Liver (tissue), 3 donors: ENCODE results near the gene IQGAP2.

Experiments used
- EGR1 ChIP-seq, 2 donors: IDR thresholded peaks; 2 replicates each; pipeline ENCODE4 v1.6.1; 2016 to 2018; ENCODE audit warnings: antibody characterized with exemption in 2 of 2, low read depth in 2 of 2
- FOXA1 ChIP-seq: IDR thresholded peaks from 2 replicates; pipeline ENCODE4 v1.6.1; 2016; ENCODE audit warnings: antibody characterized with exemption
- GABPA ChIP-seq, 2 donors: IDR thresholded peaks in 1 of 2; conservative IDR thresholded peaks in 1 of 2; 2 replicates each; pipeline ENCODE4 v1.6.1; 2016; ENCODE audit warnings: antibody characterized with exemption in 2 of 2, mild to moderate bottlenecking in 1 of 2, moderate library complexity in 1 of 2
- JUND ChIP-seq, 2 donors: IDR thresholded peaks; 2 replicates each; pipeline ENCODE4 v1.6.1; 2016; ENCODE audit warnings: antibody characterized with exemption in 2 of 2
- RAD21 ChIP-seq, 2 donors: IDR thresholded peaks; 2 replicates each; pipeline ENCODE4 v1.6.1; 2016; ENCODE audit warnings: antibody characterized with exemption in 2 of 2, mild to moderate bottlenecking in 2 of 2
- REST ChIP-seq: IDR thresholded peaks from 2 replicates; pipeline ENCODE4 v1.6.1; 2016; ENCODE audit warnings: antibody characterized with exemption, mild to moderate bottlenecking
- SP1 ChIP-seq: IDR thresholded peaks from 2 replicates; pipeline ENCODE4 v1.6.1; 2018; ENCODE audit warnings: antibody characterized with exemption, mild to moderate bottlenecking
- TAF1 ChIP-seq: conservative IDR thresholded peaks from 2 replicates; pipeline ENCODE4 v1.6.1; 2016; ENCODE audit warnings: antibody characterized with exemption, mild to moderate bottlenecking
- YY1 ChIP-seq: IDR thresholded peaks from 2 replicates; pipeline ENCODE4 v1.6.1; 2016; ENCODE audit warnings: antibody characterized with exemption, mild to moderate bottlenecking
- TF ChIP-seq, protein P1 (sequence below): fragments of 150-350 bp; IDR thresholded peaks from 2 replicates; pipeline ENCODE4 v1.5.1; 2017; ENCODE audit warnings: improper control_type of control experiment, low read depth, low read length; ENCODE audit not compliant: missing input control
- donor health status: healthy.
- donor health status: healthy.

DNA sequence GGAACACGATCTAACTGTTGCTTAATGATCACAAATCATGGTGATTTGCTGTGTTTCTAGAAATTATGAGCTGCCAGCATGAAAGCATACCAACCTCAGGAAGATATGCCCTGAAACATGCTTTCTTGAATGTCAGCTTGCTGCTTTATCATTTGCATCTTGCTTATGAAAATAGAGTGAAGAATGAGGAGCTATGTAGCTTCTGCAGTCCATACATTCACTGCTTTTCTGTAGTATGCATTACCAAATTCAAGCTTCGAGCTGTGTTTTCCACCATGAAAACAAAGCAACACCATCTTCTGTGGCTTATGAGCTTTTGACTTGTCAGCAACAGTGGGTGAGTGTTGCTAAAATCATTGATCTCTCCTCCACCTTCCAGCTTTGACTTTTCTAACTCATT lies 203.6 kb downstream of the IQGAP2 start:
- TF ChIP-seq, protein P1, sequence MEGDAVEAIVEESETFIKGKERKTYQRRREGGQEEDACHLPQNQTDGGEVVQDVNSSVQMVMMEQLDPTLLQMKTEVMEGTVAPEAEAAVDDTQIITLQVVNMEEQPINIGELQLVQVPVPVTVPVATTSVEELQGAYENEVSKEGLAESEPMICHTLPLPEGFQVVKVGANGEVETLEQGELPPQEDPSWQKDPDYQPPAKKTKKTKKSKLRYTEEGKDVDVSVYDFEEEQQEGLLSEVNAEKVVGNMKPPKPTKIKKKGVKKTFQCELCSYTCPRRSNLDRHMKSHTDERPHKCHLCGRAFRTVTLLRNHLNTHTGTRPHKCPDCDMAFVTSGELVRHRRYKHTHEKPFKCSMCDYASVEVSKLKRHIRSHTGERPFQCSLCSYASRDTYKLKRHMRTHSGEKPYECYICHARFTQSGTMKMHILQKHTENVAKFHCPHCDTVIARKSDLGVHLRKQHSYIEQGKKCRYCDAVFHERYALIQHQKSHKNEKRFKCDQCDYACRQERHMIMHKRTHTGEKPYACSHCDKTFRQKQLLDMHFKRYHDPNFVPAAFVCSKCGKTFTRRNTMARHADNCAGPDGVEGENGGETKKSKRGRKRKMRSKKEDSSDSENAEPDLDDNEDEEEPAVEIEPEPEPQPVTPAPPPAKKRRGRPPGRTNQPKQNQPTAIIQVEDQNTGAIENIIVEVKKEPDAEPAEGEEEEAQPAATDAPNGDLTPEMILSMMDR: no peak
- TF ChIP-seq SP1 (no peak), TAF1 (no peak), GABPA (IDR thresholded peaks at IDR 0.05 in 1 of 2, conservative IDR thresholded peaks at IDR 0.05 in 1 of 2) (no peak), EGR1 (IDR thresholded peaks at IDR 0.05; ENCODE audit: low read depth in 2 of 2) (no peak), YY1 (no peak), REST (no peak), RAD21 (IDR thresholded peaks at IDR 0.05) (no peak), JUND (IDR thresholded peaks at IDR 0.05) (no peak), FOXA1 (no peak)
